ENCODE data around the gene ADAM12. TPM values are rescaled to one million over a fixed set of nuclear protein-coding genes. Genes with fewer than 3 reads are reported as not detected.

The ADAM12 gene
- total and polyA plus RNA-seq, 11 donors = 0.04 to 11.2 (median 0.82) TPM; not detected in 1

DNA sequence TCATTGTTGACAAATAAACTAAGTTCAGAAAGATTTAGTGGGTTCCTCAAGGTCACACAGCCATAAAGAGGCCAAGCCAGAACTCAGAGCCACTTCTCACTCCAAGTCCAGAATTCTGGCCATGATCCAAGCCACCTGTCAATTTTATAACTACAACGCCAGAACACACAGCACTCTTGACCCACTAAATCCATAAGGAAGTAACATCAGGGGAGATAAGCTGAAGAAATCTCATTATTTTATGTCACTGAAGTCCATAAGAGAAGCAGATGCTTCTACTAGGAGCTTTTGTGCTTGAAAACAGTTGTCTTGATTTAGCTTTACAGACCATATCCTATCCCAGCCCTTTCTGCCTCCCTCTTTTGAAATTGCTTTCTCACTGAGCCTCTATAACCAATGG lies 15.9 kb downstream of the ADAM12 start:
- DNase-seq (no peak), ATAC-seq (no peak)
- Histone ChIP-seq H3K27me3 (peaks cover 0 to 2% (median 0%) of the 10 kb centered on the region in 9 donors), H3K9me3 (peaks cover 0 to 16% (median 0%) of the 10 kb centered on the region in 12 donors), H3K36me3 (no peaks in the 10 kb centered on the region), H3K4me1 (no peaks in the 10 kb centered on the region), H3K4me3 (no peak overlapping the region), H3K27ac (no peak overlapping the region)
- intact Hi-C loops (cut with DNase I) = no loop called here
- WGBS, 4 donors = 20 to 26% (median 21%) methylated on average over 1 of the region's 1 CpG
- TF ChIP-seq POLR2A (IDR thresholded peaks at IDR 0.05) = no peak
- TF ChIP-seq, protein P1, sequence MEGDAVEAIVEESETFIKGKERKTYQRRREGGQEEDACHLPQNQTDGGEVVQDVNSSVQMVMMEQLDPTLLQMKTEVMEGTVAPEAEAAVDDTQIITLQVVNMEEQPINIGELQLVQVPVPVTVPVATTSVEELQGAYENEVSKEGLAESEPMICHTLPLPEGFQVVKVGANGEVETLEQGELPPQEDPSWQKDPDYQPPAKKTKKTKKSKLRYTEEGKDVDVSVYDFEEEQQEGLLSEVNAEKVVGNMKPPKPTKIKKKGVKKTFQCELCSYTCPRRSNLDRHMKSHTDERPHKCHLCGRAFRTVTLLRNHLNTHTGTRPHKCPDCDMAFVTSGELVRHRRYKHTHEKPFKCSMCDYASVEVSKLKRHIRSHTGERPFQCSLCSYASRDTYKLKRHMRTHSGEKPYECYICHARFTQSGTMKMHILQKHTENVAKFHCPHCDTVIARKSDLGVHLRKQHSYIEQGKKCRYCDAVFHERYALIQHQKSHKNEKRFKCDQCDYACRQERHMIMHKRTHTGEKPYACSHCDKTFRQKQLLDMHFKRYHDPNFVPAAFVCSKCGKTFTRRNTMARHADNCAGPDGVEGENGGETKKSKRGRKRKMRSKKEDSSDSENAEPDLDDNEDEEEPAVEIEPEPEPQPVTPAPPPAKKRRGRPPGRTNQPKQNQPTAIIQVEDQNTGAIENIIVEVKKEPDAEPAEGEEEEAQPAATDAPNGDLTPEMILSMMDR (IDR thresholded peaks at IDR 0.05) = no peak

DNA sequence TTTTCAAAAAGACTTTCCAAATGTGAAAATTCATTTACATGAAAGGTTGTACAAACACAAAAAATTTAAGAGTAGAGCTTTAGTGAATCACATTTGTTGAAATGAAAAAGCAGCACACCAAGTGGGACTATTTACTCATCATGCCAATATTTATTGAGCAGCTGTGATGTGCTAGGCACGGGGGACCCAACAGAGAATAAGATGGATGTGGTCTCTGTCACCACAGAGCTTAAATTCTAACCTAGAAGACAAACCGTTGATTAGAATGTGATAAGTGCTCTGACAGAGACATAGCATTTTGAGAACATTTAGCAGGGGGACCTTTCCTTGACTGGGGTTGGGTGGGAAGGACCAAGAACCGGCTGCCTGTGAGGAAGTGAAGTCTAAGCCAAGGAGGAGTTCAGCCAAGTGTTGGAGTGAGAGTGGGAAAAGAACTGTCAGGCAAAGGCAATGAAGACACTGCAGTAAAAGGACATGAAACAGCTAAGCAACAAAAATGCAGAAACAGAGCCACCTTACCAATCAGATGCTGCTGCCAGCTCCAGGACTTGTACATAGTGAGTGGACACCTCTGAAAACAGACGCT lies 19.1 kb downstream of the ADAM12 start:
- DNase-seq = no peak
- no peaks in the 10 kb centered on the region for H3K36me3 ChIP-seq
- peaks cover 0 to 3% (median 0%) of the 10 kb centered on the region in 12 donors for H3K9me3 ChIP-seq
- WGBS, 4 donors = 29 to 37% (median 31%) methylated on average over 4 of the region's 4 CpGs
- intact Hi-C loops (cut with DNase I) = no loop called here
- no peak overlapping the region for H3K4me3 ChIP-seq
- no peaks in the 10 kb centered on the region for H3K4me1 ChIP-seq
- H3K27ac ChIP-seq = no peak overlapping the region
- TF ChIP-seq, protein P1 (IDR thresholded peaks at IDR 0.05) = no peak
- no peak for TF ChIP-seq POLR2A (IDR thresholded peaks at IDR 0.05)
- H3K27me3 ChIP-seq = no peaks in the 10 kb centered on the region
- peak in 1 of 4 donors; percentile 34 for ATAC-seq

DNA sequence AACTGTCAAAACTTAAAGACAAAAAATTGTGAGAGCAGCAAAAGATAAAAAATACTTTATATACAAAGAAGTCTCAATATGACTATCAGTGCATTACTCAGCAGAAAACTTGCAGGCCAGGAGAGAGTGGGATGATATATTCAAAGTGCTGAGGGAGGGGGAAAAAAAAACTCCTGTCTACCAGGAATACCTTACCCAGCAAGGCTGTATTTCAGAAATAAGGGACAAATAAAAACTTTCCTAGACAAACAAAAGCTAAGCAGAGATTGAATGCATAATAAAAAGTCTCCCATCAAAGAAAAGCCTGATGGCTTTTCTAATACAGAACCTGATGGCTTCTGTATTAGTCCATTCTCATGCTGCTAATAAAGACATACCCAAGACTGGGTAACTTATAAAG lies 31.1 kb downstream of the ADAM12 start:
- Histone ChIP-seq H3K27me3 (no peaks in the 10 kb centered on the region), H3K4me1 (no peaks in the 10 kb centered on the region), H3K27ac (no peak overlapping the region), H3K9me3 (peaks cover 0 to 51% (median 24%) of the 10 kb centered on the region in 12 donors), H3K36me3 (no peaks in the 10 kb centered on the region), H3K4me3 (no peak overlapping the region)
- DNase-seq = no peak
- no peak for ATAC-seq
- TF ChIP-seq POLR2A (IDR thresholded peaks at IDR 0.05) = no peak
- TF ChIP-seq, protein P1 (IDR thresholded peaks at IDR 0.05) = no peak
- intact Hi-C loops (cut with DNase I) = no loop called here

DNA sequence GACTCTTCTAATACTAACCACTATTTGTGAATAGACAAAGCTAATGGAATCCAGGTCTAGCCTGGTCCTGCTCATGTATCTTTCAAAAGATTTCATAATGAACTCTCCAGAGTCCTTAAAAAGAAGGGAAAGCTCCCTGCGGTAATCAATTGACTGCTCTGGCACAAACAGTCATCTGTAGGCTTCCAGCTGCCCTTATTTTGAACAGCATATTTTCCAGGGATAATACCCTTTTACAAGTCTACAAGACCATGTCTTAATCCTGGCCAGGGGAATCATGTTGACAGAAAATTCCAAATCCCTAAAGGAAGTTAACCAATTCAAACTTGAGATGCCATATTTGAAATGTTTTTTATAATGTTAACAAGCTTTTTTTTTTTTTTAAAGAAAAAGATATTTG lies 34.6 kb downstream of the ADAM12 start:
- Histone ChIP-seq H3K4me3 (no peak overlapping the region), H3K9me3 (peaks cover 0 to 27% (median 20%) of the 10 kb centered on the region in 12 donors), H3K4me1 (peaks cover 0 to 5% (median 0%) of the 10 kb centered on the region in 12 donors), H3K36me3 (no peaks in the 10 kb centered on the region), H3K27ac (no peak overlapping the region), H3K27me3 (peaks cover 0 to 4% (median 0%) of the 10 kb centered on the region in 9 donors)
- intact Hi-C loops (cut with DNase I) = no loop called here
- no peak for ATAC-seq
- DNase-seq = no peak
- 94 to 97% (median 95%) methylated on average over 1 of the region's 1 CpG for WGBS, 4 donors
- TF ChIP-seq, protein P1 (IDR thresholded peaks at IDR 0.05) = no peak
- TF ChIP-seq POLR2A (IDR thresholded peaks at IDR 0.05) = no peak
